Immature natural killer cell (primary cell): Measurements from ENCODE around the gene GZF1. TPM values are rescaled to one million over a fixed set of nuclear protein-coding genes. Genes with fewer than 3 reads are reported as not detected.
A peak's percentile ranks its signal among the peaks of the same experiment; 100 is the strongest.
"Not testable (repeated sequence)": the region's sequence is repeated elsewhere in the genome, so short reads cannot be mapped to it uniquely, and the experiment has no call there.

ENCODE experiments used
- DNase-seq, 3 donors: peaks; one replicate each; pipeline ENCODE4 v3.0.0; 2022; ENCODE audit warnings: mixed read lengths in 1 of 3
- H3K27ac Mint-ChIP-seq, 6 donors: one replicate each; pipeline ENCODE4 v1.8.0; 2020; ENCODE audit warnings: mixed read lengths in 6 of 6, mild to moderate bottlenecking in 5 of 6, inconsistent platforms in 4 of 6, moderate library complexity in 3 of 6
- H3K27me3 Mint-ChIP-seq, 3 donors: one replicate each; pipeline ENCODE4 v1.8.0; 2020 to 2021; ENCODE audit warnings: low read depth in 3 of 3, mild to moderate bottlenecking in 3 of 3, mixed read lengths in 3 of 3, moderate library complexity in 3 of 3, inconsistent platforms in 1 of 3
- H3K36me3 Mint-ChIP-seq, 3 donors: one replicate each; pipeline ENCODE4 v1.8.0; 2020; ENCODE audit warnings: mixed read lengths in 3 of 3, inconsistent platforms in 2 of 3, mild to moderate bottlenecking in 2 of 3
- H3K4me1 Mint-ChIP-seq, 2 donors: one replicate each; pipeline ENCODE4 v1.8.0; 2020; ENCODE audit warnings: inconsistent platforms in 2 of 2, mild to moderate bottlenecking in 2 of 2, mixed read lengths in 2 of 2, moderate library complexity in 1 of 2
- H3K4me3 Mint-ChIP-seq, 5 donors: one replicate each; pipeline ENCODE4 v1.8.0; 2020; ENCODE audit warnings: mild to moderate bottlenecking in 5 of 5, mixed read lengths in 5 of 5, inconsistent platforms in 3 of 5, moderate library complexity in 3 of 5
- H3K9me3 Mint-ChIP-seq, 6 donors: one replicate each; pipeline ENCODE4 v1.8.0; 2020; ENCODE audit warnings: mild to moderate bottlenecking in 6 of 6, mixed read lengths in 6 of 6, inconsistent platforms in 4 of 6, moderate library complexity in 3 of 6
- polyA plus RNA-seq, 3 donors: library from polyadenylated mRNA; unstranded; fragments of 300-500 nt; fragmentation: Illumina TruSeq; gene quantifications; one replicate each; pipeline ENCODE4 v1.2.3, GENCODE V29; 2021

Gene GZF1
- polyA plus RNA-seq, 3 donors from 2014 or later = 3.5 to 7.0 (median 5.5) TPM

DNA sequence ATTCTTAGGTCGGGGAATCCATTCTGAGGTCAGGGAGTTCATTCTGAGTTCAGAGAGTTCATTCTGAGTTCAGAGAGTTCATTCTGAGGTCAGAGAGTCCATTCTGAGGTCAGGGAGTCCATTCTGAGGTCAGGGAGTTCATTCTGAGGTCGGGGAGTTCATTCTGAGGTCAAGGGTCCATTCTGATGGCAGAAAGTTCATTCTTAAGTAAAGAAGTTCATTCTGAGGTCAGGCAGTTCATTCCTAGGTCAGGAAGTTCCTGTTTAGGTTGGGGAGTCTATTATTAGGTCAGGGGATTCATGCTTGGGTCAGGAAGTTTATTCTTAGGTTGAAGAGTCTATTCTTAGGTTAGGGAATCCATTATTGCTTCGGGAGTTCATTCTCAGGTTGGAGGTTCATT, 27.9 kb upstream of the GZF1 start:
- no peaks in the 10 kb centered on the region for H3K9me3 Mint-ChIP-seq

DNA sequence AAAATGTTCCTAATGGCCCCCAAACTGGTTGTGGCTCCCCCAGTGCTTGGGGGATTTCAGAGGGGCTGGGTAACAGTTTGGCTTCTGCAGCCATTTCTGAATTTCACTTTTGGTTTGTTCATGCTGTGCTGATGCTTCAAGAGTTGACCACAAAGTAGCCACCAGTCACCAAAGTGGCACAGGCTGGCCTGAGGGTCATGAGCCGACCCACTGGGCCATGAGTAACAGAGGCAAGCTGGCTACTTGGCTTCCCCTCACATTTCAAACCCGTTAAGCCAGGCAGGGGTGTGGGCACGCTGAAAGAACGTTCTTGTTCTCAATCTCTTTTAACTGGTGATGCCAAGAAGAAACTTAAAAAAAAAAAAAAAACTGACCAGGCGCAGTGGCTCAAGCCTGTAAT, 26.5 kb upstream of the GZF1 start:
- Mint-ChIP-seq H3K4me3 (no peak overlapping the region), H3K4me1 (no peaks in the 10 kb centered on the region), H3K9me3 (no peaks in the 10 kb centered on the region), H3K27me3 (peaks cover 0 to 14% (median 3%) of the 10 kb centered on the region in 3 donors), H3K36me3 (no peaks in the 10 kb centered on the region), H3K27ac (no peak overlapping the region)
- no peak for DNase-seq

More for the DNA sequence above, 27.9 kb upstream of the GZF1 start:
- H3K4me3 Mint-ChIP-seq = no peak overlapping the region
- no peak overlapping the region for H3K27ac Mint-ChIP-seq
- H3K27me3 Mint-ChIP-seq = peaks cover 0 to 14% (median 3%) of the 10 kb centered on the region in 3 donors
- no peaks in the 10 kb centered on the region for H3K36me3 Mint-ChIP-seq
- DNase-seq = no peak
- H3K4me1 Mint-ChIP-seq = no peaks in the 10 kb centered on the region

DNA sequence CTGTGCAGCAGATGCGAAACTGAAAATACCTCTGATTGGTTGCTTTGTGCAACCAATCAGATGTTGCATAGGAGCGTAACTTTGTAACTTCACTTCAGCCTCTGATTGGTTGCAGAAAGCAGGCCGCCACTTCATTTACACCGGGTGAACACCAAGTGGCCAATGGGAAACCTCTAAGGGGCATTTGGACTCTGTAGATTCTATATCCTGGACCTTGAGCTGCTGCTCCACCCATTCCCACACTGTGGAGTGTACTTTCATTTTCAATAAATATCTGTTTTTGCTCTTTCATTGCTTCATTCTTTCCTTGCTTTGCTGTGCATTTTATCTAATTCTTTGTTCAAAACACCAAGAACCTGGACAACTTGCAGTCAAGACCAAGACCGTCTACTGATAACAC, 25.5 kb upstream of the GZF1 start:
- no peaks in the 10 kb centered on the region for H3K9me3 Mint-ChIP-seq
- no peak overlapping the region for H3K4me3 Mint-ChIP-seq
- DNase-seq = no peak
- no peak overlapping the region for H3K27ac Mint-ChIP-seq
- no peaks in the 10 kb centered on the region for H3K4me1 Mint-ChIP-seq
- peaks cover 0 to 14% (median 3%) of the 10 kb centered on the region in 3 donors for H3K27me3 Mint-ChIP-seq
- H3K36me3 Mint-ChIP-seq = no peaks in the 10 kb centered on the region

DNA sequence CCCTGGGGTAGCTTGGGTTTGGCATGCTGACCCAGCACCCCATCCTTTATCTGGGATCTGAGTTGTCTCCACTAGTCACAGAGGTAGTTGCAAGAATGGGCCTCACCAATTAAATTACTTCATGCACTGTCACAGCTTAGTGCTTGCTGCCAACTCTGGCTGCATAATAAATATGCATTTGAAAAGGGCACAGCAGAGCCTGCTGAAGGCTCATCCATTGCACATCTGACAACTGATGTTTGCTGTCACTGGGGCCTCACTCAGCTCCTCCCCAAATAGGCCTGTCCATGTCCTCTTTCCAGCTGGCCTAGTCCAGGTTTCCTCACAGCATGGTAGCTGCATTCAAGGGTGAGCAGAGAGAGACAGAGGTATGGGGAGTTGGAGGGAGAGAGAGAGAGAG, 24.7 kb upstream of the GZF1 start:
- Mint-ChIP-seq H3K4me3 (no peak overlapping the region), H3K27ac (no peak overlapping the region), H3K36me3 (no peaks in the 10 kb centered on the region), H3K4me1 (no peaks in the 10 kb centered on the region), H3K27me3 (peaks cover 0 to 15% (median 3%) of the 10 kb centered on the region in 3 donors), H3K9me3 (no peaks in the 10 kb centered on the region)
- no peak for DNase-seq

DNA sequence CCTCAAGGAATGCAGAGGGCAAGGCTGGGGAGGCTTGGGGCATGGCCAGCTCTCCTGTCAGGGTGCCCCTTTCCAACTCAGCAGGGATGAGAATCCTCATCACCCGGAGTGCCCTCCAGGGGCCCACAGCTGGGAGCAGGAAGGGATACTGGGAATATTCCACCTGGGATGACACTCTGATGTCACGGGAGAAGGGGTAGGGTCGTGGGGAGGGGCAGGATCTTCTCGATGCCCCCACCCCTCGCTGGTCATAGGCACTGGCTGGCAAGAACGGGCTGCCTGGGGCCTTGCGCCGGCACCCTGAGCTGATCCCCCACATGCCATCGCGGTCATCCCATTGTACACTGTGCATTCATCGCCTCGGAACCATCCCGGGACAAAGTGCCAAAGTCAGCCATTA, 22.0 kb upstream of the GZF1 start:
- Mint-ChIP-seq H3K27ac (no peak overlapping the region), H3K9me3 (no peaks in the 10 kb centered on the region), H3K27me3 (peaks cover 0 to 8% (median 3%) of the 10 kb centered on the region in 3 donors), H3K36me3 (no peaks in the 10 kb centered on the region), H3K4me1 (no peaks in the 10 kb centered on the region), H3K4me3 (no peak overlapping the region)
- no peak for DNase-seq

DNA sequence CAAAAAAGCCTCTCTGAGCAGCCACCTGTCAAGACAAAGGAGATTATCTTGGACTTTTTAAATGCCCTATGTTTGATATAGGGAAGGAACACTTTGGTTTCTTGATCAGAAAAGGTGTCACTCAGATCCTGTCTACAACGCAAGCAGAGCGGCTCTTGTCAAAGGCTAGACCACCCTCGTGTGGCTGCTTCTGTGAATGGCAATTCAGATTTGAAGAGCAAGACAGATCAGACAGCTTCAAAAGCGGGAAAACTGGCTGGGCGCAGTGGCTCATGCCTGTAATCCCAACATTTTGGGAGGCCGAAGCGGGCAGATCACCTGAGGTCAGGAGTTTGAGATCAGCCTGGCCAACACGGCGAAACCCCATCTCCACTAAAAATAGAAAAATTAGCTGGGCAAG, 21.5 kb upstream of the GZF1 start:
- Mint-ChIP-seq H3K27ac (no peak overlapping the region), H3K4me3 (no peak overlapping the region), H3K9me3 (no peaks in the 10 kb centered on the region), H3K36me3 (no peaks in the 10 kb centered on the region), H3K27me3 (peaks cover 0 to 8% (median 3%) of the 10 kb centered on the region in 3 donors), H3K4me1 (no peaks in the 10 kb centered on the region)
- DNase-seq = peak in 2 of 3 donors; percentile 19 to 39

DNA sequence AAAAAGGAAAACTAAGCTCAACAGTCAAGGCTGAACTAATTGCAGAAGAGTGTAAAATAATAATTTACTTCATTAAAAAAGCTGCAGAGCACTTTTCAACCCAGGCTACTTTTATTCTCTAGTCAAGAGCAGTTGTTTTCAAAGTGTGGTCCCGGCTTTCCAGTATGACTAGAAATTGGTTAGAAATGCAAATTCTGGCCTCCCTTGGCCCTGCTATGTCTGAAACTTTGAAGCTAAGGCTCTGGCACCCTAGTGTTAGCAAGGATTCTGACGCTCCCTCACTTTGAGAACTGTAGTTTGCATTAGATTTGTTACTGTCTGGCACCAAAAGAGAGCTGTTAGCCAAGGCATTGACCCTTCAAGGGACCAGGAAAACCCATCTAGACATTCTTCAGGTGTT, 20.9 kb upstream of the GZF1 start:
- H3K36me3 Mint-ChIP-seq = no peaks in the 10 kb centered on the region
- DNase-seq = no peak
- no peaks in the 10 kb centered on the region for H3K4me1 Mint-ChIP-seq
- no peak overlapping the region for H3K4me3 Mint-ChIP-seq
- no peak overlapping the region for H3K27ac Mint-ChIP-seq
- peaks cover 2 to 8% (median 3%) of the 10 kb centered on the region in 3 donors for H3K27me3 Mint-ChIP-seq
- no peaks in the 10 kb centered on the region for H3K9me3 Mint-ChIP-seq

DNA sequence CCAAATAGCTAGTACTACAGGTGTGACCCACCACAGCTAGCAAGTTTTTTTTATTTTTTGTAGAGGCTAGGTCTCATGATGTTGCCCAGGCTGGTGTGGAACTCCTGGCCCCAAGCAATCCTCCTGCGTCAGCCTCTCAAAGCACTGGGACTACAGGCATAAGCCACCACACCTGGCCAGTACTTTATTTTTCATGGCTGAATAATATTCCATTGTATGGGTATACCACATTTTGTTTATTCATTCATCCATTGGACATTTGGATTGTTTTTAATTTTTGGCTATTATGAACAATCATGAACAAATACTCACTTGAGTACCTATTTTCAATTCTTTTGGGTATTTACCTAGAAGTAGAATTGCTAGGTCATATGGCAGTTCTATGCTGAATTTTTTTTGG, 18.4 kb upstream of the GZF1 start:
- DNase-seq = no peak
- Mint-ChIP-seq H3K36me3 (no peaks in the 10 kb centered on the region), H3K9me3 (no peaks in the 10 kb centered on the region), H3K4me1 (peaks cover 0 to 2% of the 10 kb centered on the region in 2 donors), H3K27me3 (peaks cover 2 to 5% (median 3%) of the 10 kb centered on the region in 3 donors), H3K4me3 (no peak overlapping the region), H3K27ac (no peak overlapping the region)

DNA sequence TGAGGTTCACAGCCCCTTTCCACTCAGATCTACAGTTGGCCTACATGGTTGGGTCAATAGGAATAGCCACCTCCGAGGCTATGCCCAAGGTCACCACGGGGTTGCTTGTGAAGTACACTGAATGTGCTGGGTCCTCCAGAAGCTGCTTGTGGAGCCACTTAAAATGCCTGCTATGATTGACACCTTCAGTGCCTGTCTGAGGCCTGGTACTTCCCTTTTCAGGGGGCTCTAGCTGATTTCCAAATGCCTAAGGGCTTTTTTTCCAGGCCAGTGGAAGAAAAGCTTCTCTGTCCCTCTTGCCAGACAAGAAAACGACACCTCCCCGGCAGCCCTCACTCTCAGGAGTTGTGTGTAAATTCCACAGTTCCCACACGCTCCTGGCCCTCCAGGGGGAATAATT, 17.6 kb upstream of the GZF1 start:
- peaks cover 7 to 8% of the 10 kb centered on the region in 2 donors for H3K4me1 Mint-ChIP-seq
- peak overlapping the region in 1 of 6 donors; percentile 45 for H3K27ac Mint-ChIP-seq
- H3K4me3 Mint-ChIP-seq = no peak overlapping the region
- H3K9me3 Mint-ChIP-seq = no peaks in the 10 kb centered on the region
- peaks cover 2 to 8% (median 3%) of the 10 kb centered on the region in 3 donors for H3K27me3 Mint-ChIP-seq
- no peak for DNase-seq
- no peaks in the 10 kb centered on the region for H3K36me3 Mint-ChIP-seq

DNA sequence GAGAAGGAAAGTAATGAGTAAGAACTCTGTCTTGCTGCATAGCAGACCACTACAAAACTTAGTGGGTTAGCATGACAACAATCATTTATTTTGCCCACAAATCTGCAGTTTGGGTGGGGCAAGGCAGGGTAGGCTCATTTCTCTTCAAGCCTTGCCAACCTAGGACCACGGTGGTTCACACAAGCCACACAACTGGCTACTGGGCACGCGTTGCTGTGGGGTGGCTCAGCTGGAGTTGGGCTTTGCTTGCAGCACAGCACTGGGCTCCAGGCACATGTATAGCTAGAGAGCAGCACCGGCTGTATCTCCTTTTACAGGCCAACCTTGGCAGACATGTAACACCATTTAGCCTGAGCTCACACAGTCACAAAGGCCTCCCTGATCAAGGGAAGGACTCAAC, 16.0 kb upstream of the GZF1 start:
- Mint-ChIP-seq H3K4me3 (no peak overlapping the region), H3K4me1 (peaks cover 13 to 19% of the 10 kb centered on the region in 2 donors), H3K27me3 (peaks cover 8 to 19% (median 10%) of the 10 kb centered on the region in 3 donors), H3K27ac (no peak overlapping the region), H3K9me3 (no peaks in the 10 kb centered on the region), H3K36me3 (no peaks in the 10 kb centered on the region)
- DNase-seq = no peak

DNA sequence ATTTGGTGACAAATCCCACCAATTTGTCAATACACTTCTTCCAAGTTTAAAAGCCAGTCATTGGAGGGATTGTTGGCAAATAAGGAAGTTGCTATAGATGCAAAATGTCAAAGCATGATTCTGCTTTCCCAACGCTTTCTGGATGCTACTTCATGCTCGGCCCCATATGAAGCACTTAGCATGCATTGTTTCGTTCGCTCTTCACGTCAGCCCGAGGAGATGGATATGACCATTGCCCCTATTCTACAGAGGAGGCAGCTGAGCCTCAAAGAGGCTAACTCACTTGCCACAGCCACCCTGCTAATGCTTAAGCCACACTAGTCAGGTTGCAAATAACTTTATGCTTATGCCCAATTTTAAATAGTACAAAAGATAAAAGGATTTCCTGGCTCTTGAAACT, 14.2 kb upstream of the GZF1 start:
- Mint-ChIP-seq H3K36me3 (no peaks in the 10 kb centered on the region), H3K9me3 (no peaks in the 10 kb centered on the region), H3K4me3 (peak overlapping the region in 1 of 5 donors; percentile 18), H3K27ac (peak overlapping the region in 5 of 6 donors; percentile 3 to 99 (median 46)), H3K27me3 (peaks cover 9 to 23% (median 11%) of the 10 kb centered on the region in 3 donors), H3K4me1 (peaks cover 25 to 31% of the 10 kb centered on the region in 2 donors)
- DNase-seq = no peak

DNA sequence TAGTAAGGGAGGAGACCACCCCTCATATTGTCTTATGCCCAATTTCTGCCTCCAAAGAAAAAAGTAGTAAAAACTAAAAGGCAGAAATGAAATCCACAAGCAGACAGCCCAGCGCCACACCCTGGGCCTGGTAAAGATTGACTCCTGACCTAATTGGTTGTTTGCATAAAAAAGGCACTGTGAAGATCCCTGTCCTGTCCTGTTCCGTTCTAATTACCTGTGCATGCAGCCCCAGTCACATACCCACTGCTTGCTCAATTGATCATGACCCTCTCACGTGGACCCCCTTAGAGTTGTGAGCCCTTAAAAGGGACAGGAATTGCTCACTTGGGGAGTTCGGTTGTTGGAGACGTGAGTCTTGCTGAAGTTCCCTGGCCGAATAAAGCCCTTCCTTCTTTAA, 13.5 kb upstream of the GZF1 start:
- H3K27ac Mint-ChIP-seq = peak overlapping the region; percentile 57 to 100 (median 90)
- not testable (repeated sequence) for DNase-seq, H3K9me3 Mint-ChIP-seq, H3K36me3 Mint-ChIP-seq
- H3K4me1 Mint-ChIP-seq = peaks cover 28 to 34% of the 10 kb centered on the region in 2 donors
- H3K27me3 Mint-ChIP-seq = peaks cover 9 to 23% (median 11%) of the 10 kb centered on the region in 3 donors
- peak overlapping the region in 2 of 5 donors; percentile 40 to 98 for H3K4me3 Mint-ChIP-seq

DNA sequence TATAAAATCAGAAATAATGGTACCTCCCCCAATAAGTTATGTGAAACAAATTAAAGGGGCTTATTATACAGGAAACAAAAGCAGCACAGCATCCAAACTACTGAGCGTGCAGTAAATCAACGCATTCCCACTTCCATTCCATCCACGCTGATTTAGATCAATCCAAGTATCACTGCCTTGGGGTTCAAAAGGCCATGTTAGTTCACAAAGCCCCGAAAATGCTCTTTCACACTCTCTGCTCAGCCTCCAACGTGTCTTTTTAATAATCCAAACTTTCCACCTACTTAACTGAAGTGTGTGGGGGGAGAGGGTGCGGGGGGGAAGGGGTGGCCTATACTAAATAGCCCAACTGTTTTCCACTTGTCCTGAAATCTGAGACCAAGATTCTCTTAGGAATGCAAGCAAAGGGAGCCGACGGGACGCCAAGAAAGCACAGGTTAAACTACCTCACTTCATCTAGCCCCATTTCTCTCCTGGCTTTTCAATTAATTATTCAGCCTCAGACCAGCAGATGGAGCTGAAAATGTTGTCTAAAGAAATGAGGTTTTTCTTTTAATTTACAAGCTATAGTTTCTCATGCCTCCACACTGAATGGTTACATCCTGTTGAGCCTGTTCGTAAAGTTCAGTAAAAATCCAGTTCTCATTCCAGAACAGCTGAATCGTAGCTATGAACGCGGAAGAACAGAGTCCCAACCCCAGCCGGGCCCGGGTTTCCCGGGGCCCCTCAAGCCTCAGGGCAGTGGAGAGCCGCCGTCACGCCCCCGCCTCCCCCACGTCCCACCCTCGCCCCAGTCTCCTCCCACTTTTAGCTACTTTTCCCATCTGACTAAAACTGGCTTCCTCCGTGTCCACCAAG, 12.4 kb upstream of the GZF1 start:
- Mint-ChIP-seq H3K27me3 (peaks cover 9 to 23% (median 11%) of the 10 kb centered on the region in 3 donors), H3K4me3 (peak overlapping the region; percentile 93 to 99 (median 97)), H3K4me1 (peaks cover 28 to 34% of the 10 kb centered on the region in 2 donors), H3K36me3 (peaks cover 0 to 3% (median 2%) of the 10 kb centered on the region in 3 donors), H3K9me3 (no peaks in the 10 kb centered on the region), H3K27ac (peak overlapping the region; percentile 99 to 100 (median 100))
- no peak for DNase-seq

DNA sequence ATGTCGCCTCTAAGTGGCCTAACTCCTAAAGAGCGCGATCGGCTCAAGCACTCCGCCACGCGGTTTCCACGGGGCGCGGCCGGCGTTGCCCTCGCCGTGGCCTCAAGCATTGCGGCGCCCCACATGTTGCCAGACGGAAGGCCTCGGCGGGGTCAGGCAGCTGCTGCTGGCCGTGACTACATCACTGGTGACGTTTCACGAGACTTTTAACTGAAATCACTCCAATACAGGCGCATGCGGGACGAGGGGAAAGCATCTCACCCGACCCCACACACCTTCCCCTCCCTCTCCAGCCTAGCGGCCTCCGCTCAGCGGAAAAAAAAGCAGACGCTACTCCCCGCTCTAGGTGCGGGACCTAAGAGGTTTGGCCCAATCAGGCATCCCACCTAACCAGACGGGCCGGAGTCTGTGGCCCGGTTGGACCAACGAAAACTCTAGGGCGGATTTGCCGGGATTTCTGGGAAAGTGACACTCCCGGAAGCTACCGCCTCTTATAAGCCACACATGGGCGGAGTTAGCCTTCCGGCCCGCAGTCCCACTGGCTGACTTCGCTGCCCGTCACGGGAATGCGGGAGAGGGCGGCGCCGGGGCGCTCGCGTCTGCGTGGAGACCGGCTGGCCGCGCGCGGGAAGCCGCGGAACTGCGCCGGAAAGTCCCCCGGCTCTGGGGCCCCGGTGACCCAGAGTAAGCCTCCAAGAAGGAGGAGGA, 11.6 kb upstream of the GZF1 start, which contains the start of gene NXT1:
Gene NXT1 (plus strand): TSS at position 596 of the 708 bp plus-strand sequence. CDS start 3,251 bp downstream, outside the sequence.
- Mint-ChIP-seq H3K36me3 (peaks cover 0 to 4% (median 3%) of the 10 kb centered on the region in 3 donors), H3K27me3 (peaks cover 9 to 23% (median 11%) of the 10 kb centered on the region in 3 donors), H3K4me1 (peaks cover 28 to 34% of the 10 kb centered on the region in 2 donors), H3K4me3 (peak within 1 kb of the TSS; percentile 93 to 99 (median 97)), H3K9me3 (no peaks in the 10 kb centered on the region), H3K27ac (peak within 1 kb of the TSS; percentile 99 to 100 (median 100))
- DNase-seq = peak; percentile 97 to 99 (median 98)
